GM18519 (cell line): ENCODE data around the gene PAN3.

Source experiments
- ATAC-seq: cut with Tn5 transposase; IDR thresholded peaks from one replicate; pipeline ENCODE4 v1.9.1; 2021; ENCODE audit warnings: mild to moderate bottlenecking, moderate library complexity; ENCODE audit not compliant: unreplicated experiment, low FRiP score

Gene PAN3

GRCh38 chr13:28218679-28219078 lies 80.3 kb downstream of the PAN3 start:
- ATAC-seq = no peak

DNA sequence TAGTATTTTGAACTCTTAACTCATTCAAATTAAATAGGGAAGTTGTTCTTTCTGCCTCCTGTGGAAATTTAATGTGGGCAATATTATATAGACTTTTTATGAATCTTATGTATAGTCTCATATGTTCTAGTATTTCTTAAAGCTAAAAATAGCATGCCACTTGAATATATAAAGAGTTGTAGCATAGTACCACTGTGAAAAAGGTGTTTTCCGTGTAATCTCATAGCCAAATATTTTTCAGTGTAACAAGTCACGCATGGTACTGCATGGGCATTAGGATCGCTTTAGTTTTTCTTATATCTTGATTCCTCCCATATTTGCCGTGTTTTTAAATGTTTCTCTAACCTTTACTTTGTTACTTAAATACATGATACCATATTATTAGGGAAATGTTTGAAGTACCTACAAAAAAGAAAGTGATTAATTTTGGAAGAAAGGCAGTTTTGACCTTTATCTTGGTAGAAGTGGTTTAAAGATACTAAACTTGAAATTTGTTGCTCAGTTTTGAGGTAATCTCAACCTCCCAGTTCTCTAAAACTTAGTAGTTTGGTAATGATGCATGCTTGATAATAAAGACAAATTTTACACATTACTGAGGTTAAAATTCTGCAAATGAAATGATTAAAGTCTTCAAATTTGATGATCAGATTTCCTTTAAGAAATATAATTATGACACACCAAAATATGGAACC lies 81.2 kb downstream of the PAN3 start:
- ATAC-seq = no peak

DNA sequence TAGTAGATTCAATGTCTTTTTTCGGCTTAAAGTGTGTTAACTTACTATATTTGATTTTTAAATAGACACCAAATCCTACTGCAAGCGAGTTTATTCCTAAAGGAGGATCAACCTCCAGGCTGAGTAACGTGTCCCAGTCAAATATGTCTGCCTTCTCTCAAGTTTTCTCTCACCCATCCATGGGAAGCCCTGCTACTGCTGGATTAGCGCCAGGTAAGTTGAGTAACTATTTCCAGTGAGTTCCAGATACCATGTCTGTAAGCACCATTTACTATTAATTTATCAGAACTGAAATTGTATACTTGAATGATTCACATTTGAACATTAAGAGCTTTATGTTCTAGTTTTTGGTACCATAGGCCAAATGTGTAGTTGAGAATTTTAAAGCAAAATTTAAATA lies 81.8 kb downstream of the PAN3 start:
- no peak for ATAC-seq

DNA sequence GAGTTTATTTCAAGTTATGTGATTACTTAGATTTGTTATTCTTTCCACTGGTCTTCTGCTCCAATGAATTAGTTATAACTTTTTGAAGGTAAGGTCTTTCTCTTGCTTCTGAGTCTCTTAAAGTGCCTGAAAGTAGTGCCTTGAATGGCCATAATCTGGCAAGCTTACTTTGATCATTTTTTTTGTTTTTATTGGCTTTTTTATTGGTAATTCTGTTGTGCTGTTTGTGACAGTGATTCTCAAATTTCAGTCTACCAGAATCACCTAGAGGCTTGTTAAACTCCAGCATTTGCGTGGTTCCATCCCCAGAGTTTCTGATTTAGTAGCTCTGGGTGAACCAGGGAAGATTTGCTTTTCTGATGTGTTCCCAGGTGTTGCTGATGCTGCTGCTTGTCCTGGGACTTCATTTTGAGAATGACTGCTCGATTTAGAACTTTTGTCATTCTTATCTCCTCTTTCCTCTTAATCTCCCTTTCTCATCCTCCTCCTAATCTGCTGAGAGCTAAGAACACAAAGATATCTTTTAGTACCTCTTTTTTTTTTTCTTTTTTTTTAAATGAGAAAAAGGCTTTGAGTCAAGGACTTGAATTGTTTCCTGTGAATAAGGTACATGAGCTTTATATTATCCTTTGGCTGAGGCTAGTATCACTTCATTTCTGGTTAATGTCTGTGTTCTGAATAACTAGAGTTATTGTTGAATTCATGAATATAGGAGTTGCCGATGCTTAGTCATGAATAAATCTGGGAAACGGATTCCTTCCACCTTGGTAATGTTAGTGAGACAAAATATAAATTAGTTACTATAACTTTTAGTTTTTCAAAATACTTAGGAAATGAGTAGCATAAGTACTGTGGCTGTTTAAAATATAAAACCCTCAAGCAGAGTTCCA lies 91.4 kb downstream of the PAN3 start:
- no peak for ATAC-seq

DNA sequence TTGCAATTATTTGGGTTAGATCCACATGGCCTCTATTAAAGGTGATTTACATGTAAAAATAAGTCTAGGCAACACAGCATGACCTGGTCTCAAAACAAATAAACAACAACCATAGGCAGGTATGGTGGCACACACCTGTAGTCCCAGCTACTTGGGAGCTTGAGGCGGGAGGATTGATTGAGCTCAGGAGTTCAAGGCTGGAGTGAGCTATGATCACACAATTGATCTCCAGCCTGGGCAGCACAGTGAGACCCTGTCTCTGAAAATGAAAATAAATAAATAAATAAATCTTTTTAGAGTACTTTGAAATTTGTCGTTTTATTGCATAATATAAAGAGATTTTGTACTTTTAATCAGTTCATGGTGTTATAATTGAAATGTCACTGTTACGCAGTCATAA lies 93.3 kb downstream of the PAN3 start:
- no peak for ATAC-seq

DNA sequence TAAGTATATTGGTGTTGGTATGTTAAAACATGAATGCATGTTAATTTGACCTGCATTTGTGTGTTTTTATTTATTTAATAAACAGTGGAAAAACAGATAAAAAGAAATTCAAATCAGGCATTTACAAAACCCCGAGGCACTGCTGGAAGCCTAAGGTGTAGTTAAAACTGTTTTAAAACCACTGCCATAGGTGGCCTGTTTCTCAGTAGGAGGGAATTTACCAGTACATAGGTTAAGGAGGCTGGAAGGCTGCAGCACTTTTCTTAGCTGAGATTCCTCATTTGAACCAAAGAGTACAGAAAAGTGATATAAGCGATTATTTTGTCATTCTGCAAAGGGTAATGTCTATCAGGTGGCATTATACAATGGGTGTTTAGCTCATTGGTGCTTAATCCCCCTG lies 99.6 kb downstream of the PAN3 start:
- no peak for ATAC-seq

GRCh38 chr13:28239374-28239773 lies 101.0 kb downstream of the PAN3 start:
- no peak for ATAC-seq

- no peak for ATAC-seq
Measured at GRCh38 chr13:28245465-28245864, 107.1 kb downstream of the PAN3 start.

DNA sequence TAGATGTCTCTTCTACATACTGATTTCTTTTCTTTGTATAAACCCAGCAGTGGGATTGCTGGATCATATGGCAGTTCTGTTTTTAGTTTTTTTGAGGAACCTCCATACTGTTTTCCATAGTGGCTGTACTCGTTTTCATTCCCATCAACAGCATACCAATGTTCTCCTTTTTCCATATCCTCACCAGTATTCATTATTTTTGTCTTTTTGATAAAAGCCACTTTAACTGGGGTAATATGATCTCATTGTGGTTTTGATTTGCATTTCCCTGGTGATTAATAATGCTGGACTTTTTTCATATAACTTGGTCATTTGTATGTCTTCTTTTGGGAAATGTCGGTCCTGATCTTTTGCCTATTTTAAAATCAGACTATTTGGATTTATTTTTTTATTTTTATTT lies 108.5 kb downstream of the PAN3 start:
- no peak for ATAC-seq

GRCh38 chr13:28248080-28248479 lies 109.7 kb downstream of the PAN3 start:
- ATAC-seq = no peak

GRCh38 chr13:28250542-28250941 lies 112.2 kb downstream of the PAN3 start:
- ATAC-seq = no peak

GRCh38 chr13:28251466-28251865 lies 113.1 kb downstream of the PAN3 start:
- no peak for ATAC-seq

- no peak for ATAC-seq
Measured at GRCh38 chr13:28252547-28252946, 114.2 kb downstream of the PAN3 start.

DNA sequence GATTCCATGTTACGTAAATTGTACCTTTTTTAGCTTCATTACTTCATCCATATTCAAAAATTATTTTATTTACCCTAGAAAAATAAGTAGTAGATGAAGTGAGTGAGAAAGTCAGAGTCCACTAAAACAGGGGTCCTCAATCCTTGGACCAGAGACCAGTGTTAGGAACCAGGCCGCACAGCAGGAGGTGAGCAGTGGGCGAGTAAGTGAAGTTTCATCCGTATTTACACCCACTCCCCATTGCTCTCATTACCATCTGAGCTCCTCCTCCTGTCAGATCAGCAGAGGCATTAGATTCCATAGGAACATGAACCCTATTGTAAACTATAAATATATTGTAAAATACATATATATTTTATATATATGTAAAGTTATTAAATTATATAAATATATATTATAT lies 119.0 kb downstream of the PAN3 start:
- no peak for ATAC-seq

DNA sequence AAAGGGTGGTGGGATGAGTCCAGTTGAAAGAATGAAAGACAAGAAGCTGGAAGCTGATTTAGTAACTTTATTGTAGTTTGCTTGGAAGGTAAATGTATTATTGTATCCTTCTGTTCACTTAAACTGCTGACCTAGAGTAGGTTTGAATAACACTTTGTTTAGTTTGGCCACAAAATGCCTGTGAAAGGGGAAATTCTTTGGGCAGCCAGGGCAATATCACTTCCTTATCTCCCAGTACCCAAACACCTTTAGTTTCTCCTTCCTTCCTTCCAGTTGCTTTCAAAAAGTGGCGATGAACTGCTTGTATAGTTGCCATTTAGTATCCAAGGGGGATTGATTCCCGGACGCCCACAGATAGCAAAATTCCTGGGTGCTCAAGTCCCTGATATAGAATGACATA lies 120.1 kb downstream of the PAN3 start:
- no peak for ATAC-seq

DNA sequence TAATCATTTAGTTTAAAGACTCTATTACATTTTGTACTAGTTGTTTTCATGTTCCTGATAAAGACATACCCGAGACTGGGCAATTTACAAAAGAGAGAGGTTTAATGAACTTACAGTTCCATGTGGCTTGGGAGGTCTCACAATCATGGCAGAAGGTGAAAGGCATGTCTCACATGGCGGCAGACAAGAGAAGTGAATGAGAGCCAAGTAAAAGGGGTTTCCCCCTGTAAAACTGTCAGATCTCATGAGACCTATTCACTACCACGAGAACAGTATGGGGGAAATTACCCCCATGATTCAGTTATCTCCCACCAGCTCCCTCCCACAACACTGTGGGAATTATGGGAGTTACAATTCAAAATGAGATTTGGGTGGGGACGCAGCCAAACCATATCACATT lies 129.2 kb downstream of the PAN3 start:
- ATAC-seq = no peak

DNA sequence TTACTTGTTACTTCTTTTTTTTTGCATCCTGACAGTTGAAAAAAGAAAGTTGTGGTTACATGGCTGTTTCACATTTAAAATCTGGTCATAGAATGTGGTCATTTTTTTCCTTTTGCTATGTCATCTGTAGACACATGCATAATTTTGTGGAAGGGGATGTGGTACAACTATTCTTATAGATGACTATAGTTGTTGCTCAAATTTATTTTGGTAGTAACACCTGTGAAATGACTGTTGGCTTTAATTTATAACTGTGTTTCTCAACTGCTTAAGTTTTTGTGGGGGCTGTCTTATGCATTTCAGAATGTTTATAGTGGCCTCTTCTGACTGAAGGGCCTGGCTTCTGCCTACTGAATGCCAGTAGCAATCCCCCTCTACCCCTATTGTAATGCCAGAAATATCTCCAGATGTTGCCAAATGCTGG lies 130.5 kb downstream of the PAN3 start:
- ATAC-seq = peak; percentile 95

DNA sequence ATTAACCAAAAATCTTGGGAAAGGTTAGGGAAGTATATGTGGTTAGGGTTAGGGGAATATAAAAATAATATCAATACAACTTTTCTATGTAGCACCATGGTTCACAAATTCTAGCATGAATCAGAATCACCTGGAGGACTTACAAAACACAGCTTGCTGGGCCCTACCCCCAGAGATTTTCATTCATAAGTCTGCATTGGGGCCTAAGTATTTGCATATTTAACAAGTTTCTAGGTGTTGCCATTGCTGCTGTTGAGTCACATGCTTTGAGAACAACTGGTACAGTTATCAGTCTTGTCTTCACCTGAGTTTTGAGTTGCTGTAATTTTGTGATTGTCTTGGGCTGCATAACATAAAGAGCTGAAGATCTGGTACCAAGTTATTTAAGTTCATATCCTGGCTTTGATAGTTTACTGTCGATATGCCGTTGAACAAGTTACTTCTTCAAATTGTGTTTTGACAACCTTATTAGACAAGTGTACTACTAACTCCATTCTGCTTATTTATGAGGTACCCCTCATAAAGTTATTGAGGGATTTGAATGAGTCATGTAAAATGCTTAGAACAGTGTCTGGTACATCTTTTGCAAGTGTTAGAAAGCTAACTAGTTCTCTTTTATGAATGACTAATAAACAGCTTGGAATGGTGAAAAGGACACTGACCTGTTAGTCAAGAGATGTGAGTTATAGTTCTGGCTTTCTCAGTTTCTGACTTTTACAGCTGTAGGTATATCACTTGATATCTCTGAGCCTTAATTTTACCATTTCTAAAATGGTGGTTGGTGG lies 132.9 kb downstream of the PAN3 start:
- no peak for ATAC-seq

- no peak for ATAC-seq
Measured at GRCh38 chr13:28273919-28274318, 135.6 kb downstream of the PAN3 start.

DNA sequence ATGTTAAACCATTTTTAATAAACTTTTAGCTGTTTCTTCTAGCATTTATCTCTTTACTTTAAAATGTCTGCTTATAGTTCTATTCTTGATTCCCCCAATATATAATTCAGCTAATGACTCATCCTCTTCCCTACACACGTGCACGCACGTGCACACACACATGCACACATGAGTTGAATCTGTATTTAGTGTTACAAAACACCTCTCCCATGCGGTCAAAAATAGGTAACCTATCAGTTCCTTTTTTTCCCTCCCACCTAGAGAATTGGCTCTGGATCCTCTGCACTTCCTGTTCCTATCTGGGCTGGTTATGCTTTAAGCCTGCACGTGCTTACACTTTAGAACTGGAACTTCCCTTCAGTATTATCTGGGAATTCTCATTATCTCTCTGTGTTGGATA lies 144.1 kb downstream of the PAN3 start:
- ATAC-seq = no peak

- ATAC-seq = no peak
Measured at GRCh38 chr13:28283600-28283999, 145.3 kb downstream of the PAN3 start.
